ENCODE data around the gene FGD2.

FGD2 gene

DNA sequence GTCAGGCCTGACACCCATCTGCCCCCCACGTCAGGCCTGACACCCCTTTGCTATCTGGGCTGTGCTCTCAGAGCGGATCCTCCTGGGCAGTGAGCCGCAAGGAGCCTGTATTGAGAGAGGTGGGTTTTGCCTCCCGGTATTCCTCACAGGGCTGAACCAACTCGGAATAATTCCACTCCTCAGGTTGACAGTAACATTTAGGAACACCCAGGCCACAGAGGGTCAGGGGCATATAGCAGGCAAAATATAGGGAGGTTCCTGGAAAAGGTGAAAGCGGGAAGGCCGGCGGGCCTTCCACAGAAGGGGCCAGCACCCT is 6.8 kb upstream of the FGD2 start:
- no peak for DNase-seq

DNA sequence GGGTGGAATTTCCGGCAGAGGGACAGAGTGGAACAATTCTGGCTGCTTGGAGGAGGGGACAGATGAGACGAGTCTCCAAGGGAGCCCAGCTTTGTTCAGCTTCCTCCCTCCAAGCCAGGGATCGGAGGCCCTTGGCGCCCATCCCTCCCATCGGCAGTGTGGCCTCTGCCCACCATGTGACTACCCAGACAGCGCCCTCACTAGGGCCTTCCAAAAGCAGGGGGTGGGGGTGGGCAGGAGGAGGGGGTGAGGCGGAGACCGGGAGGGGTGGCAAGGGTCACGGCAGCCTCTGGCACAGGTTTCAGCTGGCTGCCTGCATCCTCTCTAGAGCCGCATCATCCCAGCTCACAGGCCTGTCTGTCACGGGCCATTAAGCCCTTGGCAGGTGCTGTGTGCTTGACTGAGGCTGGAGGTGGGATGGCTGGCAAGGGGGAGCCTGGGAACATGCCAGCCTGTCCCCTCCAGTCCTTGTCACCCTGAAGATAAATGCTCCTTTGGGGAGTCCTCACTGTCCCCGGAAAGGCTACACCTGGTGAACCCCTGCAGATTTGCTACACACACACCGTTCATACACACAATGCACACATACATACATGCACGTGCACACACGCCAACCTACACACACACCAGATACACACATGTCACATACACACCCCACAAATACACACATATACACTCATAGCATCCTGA is 6.2 kb upstream of the FGD2 start:
- no peak for DNase-seq

GRCh38 chr6:36999751-37000125 is 5.7 kb upstream of the FGD2 start:
- no peak for DNase-seq

DNA sequence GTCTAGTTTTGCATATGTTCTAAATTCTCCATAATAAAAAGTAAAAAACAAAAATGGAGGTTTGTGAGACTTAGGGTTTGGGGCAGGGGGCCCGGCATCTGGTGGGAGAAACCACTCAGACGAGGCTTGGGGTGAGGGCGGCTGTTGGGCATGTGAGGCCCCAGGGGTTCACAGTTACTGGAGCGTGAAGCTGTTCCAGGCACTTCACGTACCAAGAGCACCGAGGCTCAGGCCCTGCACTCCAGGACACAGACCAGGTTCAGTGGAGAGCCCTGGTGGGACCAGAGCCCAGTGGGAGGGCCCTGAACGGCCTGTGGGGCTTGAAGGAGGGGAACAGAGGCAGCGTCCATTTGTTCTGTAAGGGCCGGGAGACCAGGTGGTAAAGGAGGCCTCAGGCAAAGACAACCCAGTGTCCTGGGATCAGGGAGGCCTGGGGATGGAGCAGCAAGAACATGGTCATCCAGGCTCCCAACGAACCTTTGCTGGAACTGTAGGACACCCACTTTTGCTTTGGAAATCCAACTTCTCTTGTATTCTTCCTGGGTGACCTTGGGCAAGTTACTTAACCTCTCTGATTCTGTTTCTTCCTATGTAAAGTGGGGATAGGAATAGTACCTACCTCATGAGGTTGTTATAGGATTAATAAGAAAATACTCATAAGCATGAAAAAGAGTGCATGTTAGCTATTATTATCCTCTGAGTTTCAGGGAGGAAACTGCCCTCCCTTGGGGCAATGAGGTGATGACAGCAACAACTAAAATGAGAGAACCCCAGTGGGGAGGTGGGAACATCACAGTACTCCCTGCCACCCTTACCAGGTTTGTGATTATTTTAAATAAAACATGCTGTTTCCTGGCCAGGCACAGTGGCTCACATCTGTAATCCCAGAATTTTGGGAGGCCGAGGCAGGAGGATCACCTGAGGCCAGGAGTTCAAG is 1.1 kb upstream of the FGD2 start:
- DNase-seq = no peak

DNA sequence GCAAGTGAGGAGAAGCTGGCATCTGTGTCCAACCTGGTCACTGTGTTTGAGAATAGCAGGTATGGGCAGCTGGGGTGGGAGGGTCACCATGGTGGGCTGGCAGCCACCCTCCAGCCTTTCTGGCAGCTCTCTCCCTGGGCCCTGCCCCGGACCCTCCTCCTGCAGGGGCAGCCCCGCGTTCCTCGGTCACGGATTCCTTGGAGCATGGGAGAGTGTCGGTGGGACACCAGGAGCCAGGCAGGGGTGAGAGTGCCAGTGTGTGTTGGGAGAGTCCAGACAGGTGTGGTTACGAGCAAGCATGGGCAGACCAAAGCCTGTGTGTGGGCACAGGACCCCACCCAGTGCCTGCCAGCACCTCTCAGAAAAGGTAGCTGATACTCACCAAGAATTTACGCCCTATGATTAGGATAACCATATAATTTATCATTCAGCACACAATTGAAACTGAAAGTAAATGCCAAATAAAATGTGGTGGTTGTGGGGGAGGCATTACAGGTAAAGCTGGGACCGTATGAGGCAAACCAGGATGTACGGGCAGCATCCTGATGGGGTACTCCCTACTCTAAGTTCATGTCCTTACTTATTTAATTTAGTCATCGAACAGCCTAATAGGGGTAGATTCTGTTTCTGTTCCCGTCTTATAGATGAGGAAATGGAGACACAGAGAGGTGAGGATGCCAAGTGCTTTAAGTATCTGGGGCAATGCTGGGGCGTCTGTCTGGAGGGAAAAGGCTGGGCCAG is 542 bp downstream of the FGD2 start:
- no peak for DNase-seq

DNA sequence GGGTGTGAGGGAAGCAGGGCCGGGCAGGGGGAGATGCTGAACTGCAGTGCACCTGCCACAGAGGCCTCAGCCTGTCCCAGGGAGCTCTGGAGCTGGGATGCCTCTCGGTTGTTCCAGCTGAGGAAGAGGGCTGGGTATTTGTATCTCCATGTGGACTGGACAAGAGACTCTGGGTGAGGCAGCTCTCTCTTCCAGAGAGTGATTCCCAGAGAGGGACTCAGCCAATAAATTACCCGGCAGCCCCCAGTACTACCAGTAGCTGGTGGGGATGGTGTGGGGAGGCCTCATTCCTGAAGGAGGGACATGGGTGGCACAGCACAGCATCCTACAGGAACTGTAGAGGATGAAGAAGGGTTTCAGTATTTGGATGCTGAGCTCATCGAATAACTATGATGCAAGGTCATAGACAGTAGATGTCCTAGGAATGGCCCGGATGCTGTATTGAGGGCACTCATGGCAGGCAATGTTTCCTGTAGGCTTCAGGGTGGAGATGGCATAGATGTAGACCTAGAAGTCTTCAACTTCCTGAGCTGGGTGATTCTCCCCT is 1.4 kb downstream of the FGD2 start:
- no peak for DNase-seq

DNA sequence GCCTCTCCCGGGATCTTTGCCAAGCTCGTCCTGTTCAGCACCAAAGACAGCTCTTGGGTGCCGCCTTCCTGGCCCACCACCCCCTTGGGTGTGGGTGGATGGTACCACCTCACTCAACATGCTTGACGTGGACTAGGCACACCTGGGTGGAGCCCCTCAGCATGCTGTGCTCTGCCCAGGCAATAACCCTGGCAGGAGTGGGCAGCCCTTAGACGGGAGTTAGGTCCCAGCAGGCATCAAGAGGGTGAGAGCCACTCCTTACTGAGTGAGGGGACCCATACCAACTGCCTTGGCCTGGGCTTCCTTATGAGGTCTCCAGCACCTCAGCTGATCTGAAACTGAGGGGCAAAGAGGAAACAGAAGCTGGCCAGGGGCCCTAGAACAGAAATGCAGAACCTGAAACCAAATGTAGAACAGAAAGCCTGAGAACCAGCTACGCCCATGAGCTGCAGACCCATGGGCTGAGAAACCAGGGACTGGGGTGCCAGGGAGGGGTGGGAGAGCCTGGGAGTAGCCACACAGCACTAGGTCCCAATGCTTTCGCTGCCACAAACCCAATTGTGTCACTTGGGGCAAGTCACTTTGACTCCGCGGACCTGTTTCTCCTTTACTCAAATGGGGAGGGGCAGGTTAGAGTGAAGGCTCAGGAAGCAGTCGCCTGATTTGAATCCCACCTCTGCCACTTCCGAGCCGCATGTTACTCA is 2.0 kb downstream of the FGD2 start:
- no peak for DNase-seq

DNA sequence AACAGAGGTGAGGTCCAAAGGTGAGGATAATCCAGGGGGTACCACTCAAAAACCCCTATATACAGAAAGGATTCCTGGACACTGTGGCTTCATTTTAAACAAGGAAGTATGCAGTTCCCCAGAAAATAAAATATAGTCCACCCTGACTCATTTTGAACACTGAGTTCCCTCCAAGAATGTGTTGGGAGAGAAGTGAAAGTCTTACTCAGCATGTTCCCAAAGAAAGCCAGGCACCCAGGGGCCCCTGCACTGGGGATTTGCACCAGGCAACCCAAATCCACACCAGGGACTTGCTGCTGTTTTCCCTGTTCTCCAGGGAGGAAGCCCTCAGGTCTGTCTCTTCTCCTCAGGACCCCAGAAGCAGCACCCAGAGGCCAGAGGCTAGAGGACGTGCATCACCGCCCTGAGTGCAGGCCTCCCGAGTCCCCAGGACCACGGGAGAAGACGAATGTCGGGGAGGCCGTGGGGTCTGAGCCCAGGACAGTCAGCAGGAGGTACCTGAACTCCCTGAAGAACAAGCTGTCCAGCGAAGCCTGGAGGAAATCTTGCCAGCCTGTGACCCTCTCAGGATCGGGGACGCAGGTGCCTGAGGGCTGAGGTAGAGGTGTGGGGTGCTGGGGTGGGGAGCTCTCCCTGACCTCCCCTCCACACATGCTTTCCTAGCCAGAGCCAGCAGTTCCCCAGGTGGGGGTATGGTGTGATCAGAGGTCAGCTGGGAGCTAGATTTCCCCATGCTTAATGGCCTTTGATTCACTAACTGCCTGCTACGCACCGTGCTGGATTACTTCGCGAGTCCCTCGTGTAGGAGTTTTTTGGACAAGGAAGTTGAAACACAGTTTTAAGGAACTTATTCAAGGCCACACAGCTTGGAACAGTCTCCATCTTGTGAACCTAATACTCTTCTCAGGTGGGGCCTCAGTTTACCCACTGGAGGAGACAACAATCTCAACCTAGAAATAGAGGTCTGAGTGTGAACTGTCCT is 3.3 kb downstream of the FGD2 start:
- no peak for DNase-seq

DNA sequence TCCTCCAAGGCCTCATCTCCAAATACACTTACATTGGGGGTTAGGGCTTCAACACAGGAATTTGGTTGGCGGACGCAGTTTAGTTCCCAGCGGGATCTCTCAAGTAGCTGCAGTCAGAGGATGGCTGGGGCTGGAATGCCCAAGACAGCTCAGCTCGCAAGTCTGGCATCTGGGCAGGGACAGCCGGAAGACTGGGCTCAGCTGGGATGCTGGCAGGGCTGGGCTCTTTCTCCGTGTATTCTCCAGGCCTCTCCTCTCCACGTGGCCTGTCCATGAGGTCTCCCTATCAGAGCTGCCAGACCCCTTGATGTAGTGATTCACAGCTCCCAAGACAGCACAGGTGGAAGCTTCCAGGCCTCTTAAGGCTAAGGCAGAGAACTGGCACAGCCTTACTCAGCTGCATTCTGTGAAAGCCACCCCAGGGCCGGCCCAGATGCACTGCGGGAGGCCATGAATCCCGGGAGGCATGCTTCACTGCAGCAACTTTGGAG is 5.0 kb downstream of the FGD2 start:
- no peak for DNase-seq

- no peak for DNase-seq
Observed at GRCh38 chr6:37011656-37012378, 6.4 kb downstream of the FGD2 start.

DNA sequence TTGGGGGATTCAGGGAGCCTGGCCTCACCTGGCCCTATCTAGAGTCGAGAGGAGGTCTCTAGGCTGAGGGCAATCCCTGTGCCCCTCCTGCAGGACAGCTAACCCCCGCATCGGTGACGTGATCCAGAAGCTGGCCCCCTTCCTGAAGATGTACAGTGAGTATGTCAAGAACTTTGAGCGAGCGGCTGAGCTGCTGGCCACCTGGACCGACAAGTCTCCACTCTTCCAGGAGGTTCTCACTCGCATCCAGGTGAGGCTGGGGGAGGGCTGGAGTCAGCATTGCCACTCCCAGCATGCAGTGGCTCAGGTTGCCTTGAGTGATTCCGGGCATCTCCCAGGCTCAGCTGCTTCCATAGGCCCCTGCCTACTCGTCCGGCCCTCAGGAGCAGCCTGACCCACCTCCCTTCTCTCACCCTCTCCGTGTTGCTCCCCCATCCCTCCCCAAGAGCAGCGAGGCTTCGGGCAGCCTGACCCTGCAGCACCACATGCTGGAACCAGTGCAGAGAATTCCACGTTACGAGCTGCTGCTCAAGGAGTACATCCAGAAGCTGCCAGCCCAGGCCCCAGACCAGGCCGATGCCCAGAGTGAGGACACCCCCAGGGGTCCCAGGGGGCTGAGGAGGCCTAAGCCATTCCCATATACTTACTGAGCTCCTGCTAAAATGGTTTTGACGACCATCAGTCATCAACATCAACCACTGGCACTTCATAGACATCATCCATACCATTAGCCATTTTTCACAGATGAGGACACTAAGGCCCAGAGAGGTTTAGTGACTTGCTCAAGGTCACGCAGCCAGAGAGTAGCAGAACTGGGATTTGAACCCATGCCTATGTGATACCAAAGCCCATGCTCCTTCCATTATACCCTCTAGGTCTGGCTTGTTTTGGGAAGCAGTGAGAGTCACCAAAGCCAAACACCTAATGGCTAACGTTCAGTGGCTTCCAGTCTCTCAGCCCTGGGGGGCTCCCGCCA is 8.3 kb downstream of the FGD2 start:
- DNase-seq = no peak

- DNase-seq = no peak
Observed at GRCh38 chr6:37014667-37015066, 9.2 kb downstream of the FGD2 start.

DNA sequence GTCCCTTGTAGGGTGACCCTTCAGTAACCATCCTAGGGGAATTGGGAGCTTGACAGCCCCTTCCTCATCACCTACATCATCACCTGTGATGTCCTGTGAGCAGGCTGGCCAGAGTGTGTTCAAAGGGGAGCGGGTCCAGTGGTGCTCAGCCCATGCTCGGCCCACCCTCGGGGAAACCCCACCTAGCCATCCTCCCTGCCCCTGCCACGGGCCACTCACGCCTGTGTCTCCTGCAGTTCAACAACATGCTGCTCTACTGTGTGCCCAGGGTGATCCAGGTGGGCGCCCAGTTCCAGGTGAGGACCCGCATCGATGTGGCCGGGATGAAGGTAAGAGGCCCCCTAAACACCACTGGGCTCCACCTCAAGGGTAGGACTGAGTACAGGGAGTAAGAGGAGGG is 10.1 kb downstream of the FGD2 start:
- no peak for DNase-seq

GRCh38 chr6:37016995-37017394 is 11.5 kb downstream of the FGD2 start:
- no peak for DNase-seq

DNA sequence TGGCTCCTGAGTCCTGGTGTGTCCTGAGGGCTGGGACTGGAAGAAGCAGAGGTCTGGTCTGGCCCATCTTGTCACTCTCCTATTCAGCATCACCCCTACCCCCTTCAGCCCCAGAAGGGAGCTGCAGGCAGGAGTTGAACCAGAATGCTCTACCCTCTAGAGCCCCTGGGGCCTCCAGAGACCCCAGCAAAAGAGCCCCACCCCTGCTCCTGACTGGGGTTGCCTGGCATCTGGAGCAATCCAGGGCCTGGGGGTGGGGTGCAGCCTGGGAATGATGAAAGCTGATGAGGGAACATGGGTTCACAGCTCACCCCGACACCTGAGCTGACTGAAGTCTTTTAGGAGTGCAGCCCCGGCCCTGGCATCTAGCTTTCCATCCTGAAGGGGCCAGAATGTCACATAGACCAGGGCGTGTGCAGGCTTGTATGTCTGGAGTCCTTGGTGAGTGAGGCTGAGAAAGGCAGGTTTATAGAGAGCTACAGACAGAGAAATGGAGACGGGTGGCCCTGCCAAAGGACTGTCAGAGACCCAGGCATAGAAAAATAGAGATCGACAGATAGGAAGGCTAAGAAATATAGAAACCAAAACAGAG is 12.2 kb downstream of the FGD2 start:
- DNase-seq = no peak

GRCh38 chr6:37018198-37019064 is 13.0 kb downstream of the FGD2 start:
- peak; percentile 88 for DNase-seq

- DNase-seq = no peak
Observed at GRCh38 chr6:37019065-37019450, 13.6 kb downstream of the FGD2 start.

- no peak for DNase-seq
Observed at GRCh38 chr6:37020381-37020780, 14.9 kb downstream of the FGD2 start.
